IMR-90 (cell line): ENCODE measurements around the gene SYTL2. TPM values are rescaled to one million over a fixed set of nuclear protein-coding genes. Genes with fewer than 3 reads are reported as not detected.

Source experiments
- ATAC-seq: fragments of 200-7000 bp; cut with Tn5 transposase; 2 replicates; pipeline ENCODE4 v1.9.1; 2020; ENCODE audit warnings: low read depth, mild to moderate bottlenecking, moderate library complexity
- BruUV-seq: library from RNA; stranded (reverse); fragments of 400-500 nt; replicated peaks from 2 replicates; lab custom pipeline; 2021; lab: Mats Ljungman, UMichigan
- CTCF ChIA-PET: fragments of 300-600 bp; formaldehyde crosslinking; extraction: SDS; loops from one replicate; lab custom pipeline; 2021; ENCODE audit warnings: antibody characterized with exemption; lab: Yijun Ruan, JAX
- POLR2A ChIA-PET: fragments of 300-600 bp; sonication (Branson Sonifier 250); formaldehyde crosslinking; loops from one replicate; lab custom pipeline; 2022; ENCODE audit warnings: antibody characterized with exemption; ENCODE audit not compliant: unreplicated experiment; lab: Charles Lee
- DNase-seq: peaks from one replicate; pipeline ENCODE4 v3.0.0; 2013
- H2AFZ ChIP-seq: replicated peaks from 2 replicates; pipeline ENCODE3; 2013; ENCODE audit warnings: low read length, mild to moderate bottlenecking; ENCODE audit not compliant: poor library complexity
- H2AK5ac ChIP-seq: 2 replicates; pipeline ENCODE4 v1.6.1; 2013; ENCODE audit warnings: low read depth, low read length, inconsistent platforms
- H2AK9ac ChIP-seq: replicated peaks from 2 replicates; pipeline ENCODE3; 2013; ENCODE audit warnings: mild to moderate bottlenecking, low read depth, low read length, moderate library complexity; ENCODE audit not compliant: poor library complexity
- H2BK120ac ChIP-seq: 2 replicates; pipeline ENCODE4 v1.6.1; 2013; ENCODE audit warnings: low read depth, low read length, inconsistent platforms
- H2BK15ac ChIP-seq: 3 replicates; pipeline ENCODE4 v1.6.1; 2013; ENCODE audit warnings: low read depth, low read length, inconsistent platforms
- H2BK20ac ChIP-seq: 2 replicates; pipeline ENCODE4 v1.6.1; 2013; ENCODE audit warnings: low read depth, mild to moderate bottlenecking, inconsistent platforms, low read length, moderate library complexity
- H2BK5ac ChIP-seq: 2 replicates; pipeline ENCODE4 v1.6.1; 2013; ENCODE audit warnings: mild to moderate bottlenecking, low read depth, low read length, inconsistent platforms; ENCODE audit not compliant: poor library complexity, severe bottlenecking
- H3K14ac ChIP-seq: replicated peaks from 2 replicates; pipeline ENCODE4 v1.6.1; 2013; ENCODE audit warnings: low read depth, low read length, inconsistent platforms
- H3K18ac ChIP-seq: 2 replicates; pipeline ENCODE4 v1.6.1; 2013; ENCODE audit warnings: low read depth, low read length, control low read depth
- H3K23ac ChIP-seq: 2 replicates; pipeline ENCODE4 v1.6.1; 2013; ENCODE audit warnings: low read depth, low read length, inconsistent platforms
- H3K27ac ChIP-seq: 2 replicates; pipeline ENCODE4 v1.5.1; 2013; ENCODE audit warnings: mild to moderate bottlenecking, control low read depth, low read length; ENCODE audit not compliant: insufficient read depth
- H3K27me3 ChIP-seq: 2 replicates; pipeline ENCODE4 v1.6.1; 2013; ENCODE audit warnings: low read length; ENCODE audit not compliant: control insufficient read depth, insufficient read depth
- H3K36me3 ChIP-seq: 2 replicates; pipeline ENCODE4 v1.6.1; 2013; ENCODE audit warnings: low read length, mixed read lengths; ENCODE audit not compliant: control insufficient read depth, insufficient read depth
- H3K4ac ChIP-seq: 2 replicates; pipeline ENCODE4 v1.6.1; 2013; ENCODE audit warnings: low read depth, low read length, inconsistent platforms
- H3K4me1 ChIP-seq: 2 replicates; pipeline ENCODE4 v1.6.1; 2013; ENCODE audit warnings: low read length, mixed read lengths; ENCODE audit not compliant: control insufficient read depth, insufficient read depth
- H3K4me2 ChIP-seq: 2 replicates; pipeline ENCODE4 v1.6.1; 2013; ENCODE audit warnings: low read depth, mild to moderate bottlenecking, control low read depth, low read length, moderate library complexity
- H3K4me3 ChIP-seq: 2 replicates; pipeline ENCODE4 v1.5.1; 2013; ENCODE audit warnings: low read depth, mild to moderate bottlenecking, control low read depth, low read length, moderate library complexity; ENCODE audit not compliant: insufficient read depth
- H3K56ac ChIP-seq: 2 replicates; pipeline ENCODE4 v1.6.1; 2013; ENCODE audit warnings: low read length, inconsistent platforms; ENCODE audit not compliant: insufficient read depth; ENCODE audit errors: extremely low read depth
- H3K79me1 ChIP-seq, 2 experiments: 2 replicates each; pipeline ENCODE4 v1.6.1; 2013; ENCODE audit warnings: low read length in 2 of 2, inconsistent platforms in 1 of 2, low read depth in 1 of 2
- H3K9ac ChIP-seq: 2 replicates; pipeline ENCODE4 v1.6.1; 2013; ENCODE audit warnings: low read depth, low read length, control low read depth
- H3K9me1 ChIP-seq: 2 replicates; pipeline ENCODE4 v1.6.1; 2013; ENCODE audit warnings: low read length, inconsistent platforms; ENCODE audit not compliant: insufficient read depth
- H3K9me3 ChIP-seq: 2 replicates; pipeline ENCODE4 v1.6.1; 2013; ENCODE audit warnings: low read length; ENCODE audit not compliant: control insufficient read depth, insufficient read depth
- H4K20me1 ChIP-seq: 2 replicates; pipeline ENCODE4 v1.6.1; 2013; ENCODE audit warnings: low read length, inconsistent platforms; ENCODE audit not compliant: insufficient read depth
- H4K5ac ChIP-seq: 2 replicates; pipeline ENCODE4 v1.6.1; 2013; ENCODE audit warnings: mild to moderate bottlenecking, low read depth, low read length, control low read depth
- H4K8ac ChIP-seq, 2 experiments: 2 replicates each; pipeline ENCODE4 v1.6.1; 2013; ENCODE audit warnings: low read depth in 2 of 2, low read length in 2 of 2, control low read depth in 1 of 2, inconsistent platforms in 1 of 2
- H4K91ac ChIP-seq: 2 replicates; pipeline ENCODE4 v1.6.1; 2013; ENCODE audit warnings: low read depth, low read length, inconsistent platforms; ENCODE audit not compliant: insufficient read depth
- CEBPB ChIP-seq: IDR thresholded peaks from 2 replicates; pipeline ENCODE4 v1.6.1; 2012; ENCODE audit warnings: low read depth, low read length, improper control_type of control experiment
- MAFK ChIP-seq: IDR thresholded peaks from 2 replicates; pipeline ENCODE4 v1.6.1; 2012; ENCODE audit warnings: low read depth, low read length, improper control_type of control experiment
- MAZ ChIP-seq: IDR thresholded peaks from 2 replicates; pipeline ENCODE4 v1.6.1; 2012; ENCODE audit warnings: low read depth, mild to moderate bottlenecking, low read length, improper control_type of control experiment, moderate library complexity, borderline replicate concordance
- NFE2L2 ChIP-seq: fragments of 150-350 bp; IDR thresholded peaks from 2 replicates; pipeline ENCODE4 v1.6.1; 2016; ENCODE audit warnings: low read depth, mild to moderate bottlenecking, low read length
- POLR2A ChIP-seq: IDR thresholded peaks from 2 replicates; pipeline ENCODE4 v1.6.1; 2012; ENCODE audit warnings: mild to moderate bottlenecking, low read depth, low read length
- RAD21 ChIP-seq: IDR thresholded peaks from 2 replicates; pipeline ENCODE4 v1.6.1; 2012; ENCODE audit warnings: low read length, improper control_type of control experiment
- RFX5 ChIP-seq: IDR thresholded peaks from 2 replicates; pipeline ENCODE4 v1.8.0; 2012; ENCODE audit warnings: low read depth, mild to moderate bottlenecking, low read length, moderate library complexity
- SMC3 ChIP-seq: fragments of 150-350 bp; IDR thresholded peaks from 2 replicates; pipeline ENCODE4 v1.6.1; 2016; ENCODE audit warnings: low read depth, mild to moderate bottlenecking, antibody characterized with exemption, low read length, moderate library complexity
- WGBS, 2 experiments: methylation state at CpG; one replicate each; pipeline versions ENCODE4 v1.1.5 to v1.1.7; 2013; ENCODE audit warnings: missing lambda C conversion rate in 2 of 2; ENCODE audit not compliant: insufficient read length in 1 of 2; ENCODE audit errors: extremely low coverage in 2 of 2; 5-methylcytosine and 5-hydroxymethylcytosine counted together
- dilution Hi-C: fragments of 300-500 bp; cut with HindIII; formaldehyde crosslinking; loops from one replicate; pipeline ENCODE4 v1.14.3; 2018; ENCODE audit warnings: low sequenced_read_pairs; ENCODE audit not compliant: unreplicated experiment
- in situ Hi-C: fragments of 300-500 bp; cut with MboI; formaldehyde crosslinking; loops from 3 replicates; pipeline ENCODE4 v1.14.3; 2019; ENCODE audit warnings: low sequenced_read_pairs, inconsistent platforms, mixed read lengths
- intact Hi-C: fragments of 100-400 bp; cut with micrococcal nuclease; formaldehyde crosslinking; loops from 2 replicates; pipeline ENCODE4 v1.10.0; 2022
- polyA plus RNA-seq, 3 experiments: library from polyadenylated mRNA; depleted of rRNA; stranded (reverse); fragments of >200 nt; gene quantifications; 2 replicates each; pipeline ENCODE4 v1.2.3, GENCODE V29; 2012; ENCODE audit warnings: low replicate concordance in 1 of 3
- total RNA-seq: library from RNA; depleted of rRNA; stranded (reverse); fragments of >200 nt; gene quantifications from 2 replicates; pipeline ENCODE4 v1.2.3, GENCODE V29; 2012
- TF ChIP-seq, protein P1 (sequence below): fragments of 150-350 bp; IDR thresholded peaks from 2 replicates; pipeline ENCODE4 v1.6.1; 2017; ENCODE audit warnings: mild to moderate bottlenecking, antibody characterized with exemption, low read length, low read depth

The SYTL2 gene
- total and polyA plus RNA-seq, 2 of the 4 experiments (the other 2 are of a cell fraction): 45.2 to 70.0 TPM

DNA sequence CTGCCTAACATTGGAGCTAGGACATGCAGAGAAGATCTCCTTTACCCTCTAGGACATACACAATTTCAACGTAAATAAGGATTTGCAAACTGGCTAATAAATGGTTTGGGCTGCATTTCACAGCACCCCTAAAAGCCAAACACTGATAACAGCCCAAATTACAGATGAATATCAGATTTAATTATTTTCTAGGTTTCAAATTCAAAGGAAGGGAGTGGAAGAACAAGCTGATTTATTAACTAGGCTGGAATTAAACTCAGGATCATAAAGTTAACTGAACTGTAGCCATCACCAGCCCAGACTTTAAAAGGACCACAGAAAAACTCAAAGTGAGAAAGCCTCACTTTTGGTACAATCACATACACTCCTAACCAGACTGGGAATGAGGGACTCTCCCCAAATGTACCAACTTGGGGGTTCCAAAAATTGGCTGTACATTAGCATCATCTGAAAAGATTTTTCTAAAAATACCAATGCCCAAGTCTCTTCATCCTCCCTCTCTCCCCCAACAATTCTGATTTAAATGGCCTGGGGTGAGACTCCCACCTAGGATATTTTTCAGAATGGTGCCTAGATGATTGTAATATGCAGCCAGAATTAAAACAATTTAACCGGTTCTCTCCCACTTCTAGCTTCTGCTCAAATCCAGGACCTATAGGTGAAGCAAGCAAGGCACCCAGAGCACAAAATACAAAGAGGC, 43.5 kb downstream of the SYTL2 start:
- Histone ChIP-seq H3K4me2 (peak overlapping the region; percentile 25; the same call in 1 of the 2 replicates), H2BK5ac (peak overlapping the region; percentile 8), H2AK5ac (no peak overlapping the region), H3K4me1 (peaks cover 9% of the 10 kb centered on the region), H3K56ac (no peak overlapping the region), H4K5ac (no peak overlapping the region), H3K9me1 (peaks cover 2% of the 10 kb centered on the region; the same call in 1 of the 2 replicates), H2AFZ (no peak overlapping the region), H4K91ac (no peak overlapping the region), H3K4ac (no peak overlapping the region), H4K8ac (no peak overlapping the region; a peak in 1 of 4 replicates), H3K18ac (peak overlapping the region; percentile 51; the same call in 1 of the 2 replicates), H3K9ac (no peak overlapping the region), H2BK20ac (no peak overlapping the region), H3K27ac (no peak overlapping the region), H3K9me3 (peaks cover 8% of the 10 kb centered on the region; the same call in 1 of the 2 replicates), H2BK120ac (no peak overlapping the region; the same call in 1 of the 2 replicates), H3K27me3 (no peaks in the 10 kb centered on the region), H3K4me3 (no peak overlapping the region), H2BK15ac (no peak overlapping the region), H3K79me1 (peaks cover 18 to 22% of the 10 kb centered on the region in 2 experiments), H4K20me1 (no peaks in the 10 kb centered on the region), H3K14ac (no peak overlapping the region), H3K36me3 (peaks cover 3% of the 10 kb centered on the region; the same call in 1 of the 2 replicates), H3K23ac (no peak overlapping the region), H2AK9ac (no peak overlapping the region)
- ATAC-seq (no peak), DNase-seq (no peak)
- intact Hi-C loops: no loop called here
- dilution Hi-C loops: no loop called here
- in situ Hi-C loops: no loop called here
- TF ChIP-seq MAFK (no peak), SMC3 (no peak), POLR2A (no peak), CEBPB (no peak), RAD21 (no peak), NFE2L2 (no peak), MAZ (no peak), RFX5 (no peak)
- TF ChIP-seq, protein P1, sequence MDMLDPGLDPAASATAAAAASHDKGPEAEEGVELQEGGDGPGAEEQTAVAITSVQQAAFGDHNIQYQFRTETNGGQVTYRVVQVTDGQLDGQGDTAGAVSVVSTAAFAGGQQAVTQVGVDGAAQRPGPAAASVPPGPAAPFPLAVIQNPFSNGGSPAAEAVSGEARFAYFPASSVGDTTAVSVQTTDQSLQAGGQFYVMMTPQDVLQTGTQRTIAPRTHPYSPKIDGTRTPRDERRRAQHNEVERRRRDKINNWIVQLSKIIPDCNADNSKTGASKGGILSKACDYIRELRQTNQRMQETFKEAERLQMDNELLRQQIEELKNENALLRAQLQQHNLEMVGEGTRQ: no peak
- no TSS peak for BruUV-seq
- no CpG with 5 or more reads among the region's 2 CpGs for WGBS, 2 experiments
- CTCF ChIA-PET: no interaction called here
- POLR2A ChIA-PET: no interaction called here
